Measurements from ENCODE around the gene GNAI1. TPM values are rescaled to one million over a fixed set of nuclear protein-coding genes. Genes with fewer than 3 reads are reported as not detected.

GNAI1 gene
- total RNA-seq, 1 donor from 2014 or later = 0.35 TPM

DNA sequence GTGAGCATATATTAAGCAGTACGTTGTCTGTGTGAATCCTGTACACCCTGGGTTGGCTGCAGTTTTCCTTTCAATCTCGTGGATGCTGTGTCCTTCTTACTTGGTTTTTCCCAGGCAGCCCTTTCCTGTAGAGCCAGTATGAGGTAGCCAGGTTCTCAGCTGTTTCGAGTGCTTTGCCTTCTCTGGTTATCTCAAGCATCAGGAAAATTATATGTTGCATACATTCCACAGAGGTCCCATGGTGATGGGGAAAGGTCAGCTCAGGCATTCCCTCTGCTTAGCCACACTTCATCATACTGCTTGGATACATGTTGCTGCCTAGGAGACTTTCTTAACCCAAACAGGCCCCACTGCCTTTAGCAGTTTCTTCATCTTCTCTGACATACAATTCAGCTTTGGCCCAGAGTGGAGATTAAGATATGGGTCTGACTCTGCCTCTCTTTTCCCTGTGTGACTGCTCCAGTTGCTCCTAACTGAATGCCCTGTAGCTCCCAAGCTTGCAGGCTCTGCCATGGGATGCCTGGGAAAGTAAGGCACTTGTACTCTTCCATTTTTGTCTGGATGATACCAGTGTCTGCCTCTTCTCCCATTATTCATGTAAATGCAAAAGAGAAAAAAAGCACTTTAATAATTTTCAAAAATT, 11.3 kb downstream of the GNAI1 start:
- Mint-ChIP-seq H3K4me1 (no peaks in the 10 kb centered on the region), H3K27ac (no peak overlapping the region), H3K4me3 (no peak overlapping the region), H3K27me3 (no peaks in the 10 kb centered on the region), H3K36me3 (ENCODE audit: low read depth) (no peaks in the 10 kb centered on the region), H3K9me3 (no peaks in the 10 kb centered on the region)
- CTCF ChIA-PET = no interaction called here
- DNase-seq (no peak), ATAC-seq (ENCODE audit: low read depth) (no peak)
- POLR2A ChIA-PET = no interaction called here
- no peak for TF ChIP-seq CTCF (IDR thresholded peaks at IDR 0.05)
- intact Hi-C loops (cut with micrococcal nuclease) = no loop called here

DNA sequence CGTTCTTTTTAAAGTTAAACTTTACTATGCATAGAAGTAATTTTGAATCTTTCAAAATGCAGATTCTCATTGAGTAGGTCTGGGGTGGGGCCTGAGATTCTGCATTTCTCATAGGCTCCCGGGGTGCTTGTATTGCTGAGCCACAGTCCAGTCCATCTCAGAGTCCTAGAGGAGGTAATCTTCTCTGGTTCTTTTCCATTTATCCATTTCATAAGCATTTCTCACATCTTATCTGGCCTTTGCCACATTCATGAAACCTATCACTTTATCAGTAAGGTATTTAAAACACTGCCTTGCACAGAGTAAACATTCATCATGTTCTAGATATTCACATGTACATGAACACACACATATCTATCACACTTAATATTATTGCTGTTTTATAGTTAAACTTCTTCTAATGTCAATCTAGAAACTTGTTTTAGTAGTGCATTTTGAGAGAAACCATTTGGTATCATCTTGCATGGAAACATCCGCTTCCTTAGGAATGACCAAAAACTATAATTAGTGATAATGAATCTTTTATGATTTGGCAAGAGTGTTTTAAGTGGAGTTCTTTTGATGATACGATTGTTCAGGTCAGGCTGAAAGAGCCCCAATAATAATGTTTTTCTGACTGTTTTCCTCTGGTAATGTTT, 12.0 kb downstream of the GNAI1 start:
- Mint-ChIP-seq H3K27me3 (no peaks in the 10 kb centered on the region), H3K4me3 (no peak overlapping the region), H3K36me3 (ENCODE audit: low read depth) (no peaks in the 10 kb centered on the region), H3K9me3 (no peaks in the 10 kb centered on the region), H3K27ac (no peak overlapping the region), H3K4me1 (no peaks in the 10 kb centered on the region)
- ChIA-PET CTCF (no interaction called here), POLR2A (no interaction called here)
- DNase-seq = no peak
- no peak for TF ChIP-seq CTCF (IDR thresholded peaks at IDR 0.05)
- ATAC-seq (ENCODE audit: low read depth) = no peak
- intact Hi-C loops (cut with micrococcal nuclease) = no loop called here

- ATAC-seq (ENCODE audit: low read depth) (no peak), DNase-seq (no peak)
- Mint-ChIP-seq H3K27ac (no peak overlapping the region), H3K4me1 (no peaks in the 10 kb centered on the region), H3K4me3 (no peak overlapping the region), H3K27me3 (no peaks in the 10 kb centered on the region), H3K36me3 (ENCODE audit: low read depth) (no peaks in the 10 kb centered on the region), H3K9me3 (no peaks in the 10 kb centered on the region)
- CTCF ChIA-PET = no interaction called here
- intact Hi-C loops (cut with micrococcal nuclease) = no loop called here
- TF ChIP-seq CTCF (IDR thresholded peaks at IDR 0.05) = no peak
- POLR2A ChIA-PET = no interaction called here
Measured at GRCh38 chr7:80147543-80148391, 13.1 kb downstream of the GNAI1 start.

DNA sequence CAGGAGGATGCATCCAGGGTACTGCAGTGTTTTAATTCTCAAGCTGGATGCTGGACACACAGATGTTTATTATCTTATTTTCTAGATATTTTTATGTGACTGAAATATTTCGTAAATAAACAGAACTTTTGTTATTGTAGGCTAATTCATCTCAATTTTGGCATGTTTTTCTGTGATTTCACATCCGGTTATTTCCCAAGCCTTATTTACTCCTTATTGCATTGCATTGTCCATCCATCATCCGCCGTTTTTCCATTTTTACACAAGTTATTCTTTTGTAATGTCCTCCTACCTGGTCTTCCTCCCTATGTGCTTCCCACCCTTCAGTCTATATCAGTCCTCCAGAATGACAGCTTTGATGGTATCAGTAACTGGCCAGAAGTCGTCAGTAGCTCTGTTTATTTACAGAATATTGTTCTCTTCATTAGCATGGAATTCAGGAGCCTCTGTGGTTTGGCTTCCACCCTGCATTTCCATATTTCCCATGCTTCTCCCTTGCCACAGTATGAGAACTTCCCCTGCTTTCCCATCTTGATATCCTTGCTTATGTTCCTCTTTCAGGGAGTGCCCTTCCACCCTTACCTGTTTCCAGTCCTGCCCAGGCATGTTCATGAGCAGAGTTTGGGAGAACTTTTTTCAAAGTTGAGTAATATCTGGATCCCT, 16.1 kb downstream of the GNAI1 start:
- Mint-ChIP-seq H3K27me3 (no peaks in the 10 kb centered on the region), H3K9me3 (no peaks in the 10 kb centered on the region), H3K27ac (no peak overlapping the region), H3K4me1 (no peaks in the 10 kb centered on the region), H3K36me3 (ENCODE audit: low read depth) (no peaks in the 10 kb centered on the region), H3K4me3 (no peak overlapping the region)
- TF ChIP-seq CTCF (IDR thresholded peaks at IDR 0.05) = no peak
- no peak for ATAC-seq (ENCODE audit: low read depth)
- POLR2A ChIA-PET = no interaction called here
- intact Hi-C loops (cut with micrococcal nuclease) = no loop called here
- DNase-seq = no peak
- CTCF ChIA-PET = no interaction called here

DNA sequence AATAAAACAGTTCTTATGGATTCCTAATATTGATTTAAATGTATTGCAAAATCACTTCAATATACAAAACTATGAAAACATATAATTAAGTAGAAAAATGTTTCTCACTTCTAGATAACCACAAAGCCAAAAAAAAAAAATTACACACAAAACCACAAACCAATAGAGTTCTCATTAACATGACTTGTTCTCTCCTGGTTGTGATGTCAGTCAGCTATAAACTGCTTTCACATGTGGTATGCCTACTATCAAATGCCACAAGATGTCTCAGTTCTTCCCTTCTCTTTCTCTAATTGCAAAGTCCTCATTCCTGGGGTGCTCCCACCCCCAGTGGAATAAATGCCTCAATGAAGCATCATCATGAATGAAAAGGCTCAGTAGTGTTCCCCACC, 16.6 kb downstream of the GNAI1 start:
- Mint-ChIP-seq H3K4me1 (no peaks in the 10 kb centered on the region), H3K4me3 (no peak overlapping the region), H3K36me3 (ENCODE audit: low read depth) (no peaks in the 10 kb centered on the region), H3K27ac (no peak overlapping the region), H3K27me3 (no peaks in the 10 kb centered on the region), H3K9me3 (no peaks in the 10 kb centered on the region)
- intact Hi-C loops (cut with micrococcal nuclease) = no loop called here
- ATAC-seq (ENCODE audit: low read depth) (no peak), DNase-seq (no peak)
- ChIA-PET CTCF (no interaction called here), POLR2A (no interaction called here)
- TF ChIP-seq CTCF (IDR thresholded peaks at IDR 0.05) = no peak

Data from activated B cell treated with CpG ODN at 0.5 μM for 24 hours (primary cell).